Left lung (tissue), 10 donors: ENCODE results near the gene UBE2M. TPM values are rescaled to one million over a fixed set of nuclear protein-coding genes. Genes with fewer than 3 reads are reported as not detected.
"Not testable (repeated sequence)": the region's sequence is repeated elsewhere in the genome, so short reads cannot be mapped to it uniquely, and the experiment has no call there.

Experiments
- ATAC-seq: fragments of 200-7000 bp; cut with Tn5 transposase; one replicate; pipeline ENCODE4 v1.9.1; 2020; ENCODE audit warnings: moderate library complexity
- DNase-seq, 4 donors: peaks; one replicate each; pipeline ENCODE4 v3.0.0-alpha.2; 2013 to 2020
- H3K27ac ChIP-seq, 2 donors: fragments of 200-600 bp; sonication (generic) in 1 of 2; one replicate each; pipeline versions ENCODE4 v1.5.0 to v1.8.0; 2020 to 2021
- H3K27me3 ChIP-seq, 2 donors: fragments of 200-600 bp; sonication (generic) in 1 of 2; one replicate each; pipeline versions ENCODE4 v1.5.0 to v1.8.0; 2020 to 2021
- H3K36me3 ChIP-seq, 2 donors: fragments of 200-600 bp; sonication (generic) in 1 of 2; one replicate each; pipeline versions ENCODE4 v1.5.0 to v1.8.0; 2020 to 2021
- H3K4me1 ChIP-seq, 2 donors: fragments of 200-600 bp; one replicate each; pipeline ENCODE4 v1.8.0; 2021
- H3K4me3 ChIP-seq, 2 donors: fragments of 200-600 bp; sonication (generic) in 1 of 2; one replicate each; pipeline versions ENCODE4 v1.5.0 to v1.8.0; 2020 to 2021; ENCODE audit warnings: mild to moderate bottlenecking in 1 of 2
- H3K9me3 ChIP-seq, 2 donors: fragments of 200-600 bp; sonication (generic) in 1 of 2; one replicate each; pipeline versions ENCODE4 v1.5.0 to v1.8.0; 2020 to 2021
- intact Hi-C, 2 donors: fragments of 100-400 bp; cut with DNase I; formaldehyde crosslinking; loops; one replicate each; pipeline versions ENCODE4 v1.11.2 to v1.14.2; 2022
- polyA plus RNA-seq, 6 donors: library from polyadenylated mRNA; unstranded; fragments of 120-200 nt; gene quantifications; one replicate each; pipeline ENCODE4 v1.2.1, GENCODE V29; 2013; ENCODE audit not compliant: insufficient read length in 6 of 6
- total RNA-seq, 2 donors: library from RNA; stranded (reverse); fragmentation: NEBNext Ultra II Directional; extraction: Animal tissue kit (Norgen Biotek cat#: 25700); gene quantifications; one replicate each; pipeline ENCODE4 v1.2.1, GENCODE V29; 2021
- TF ChIP-seq, protein P1 (sequence below), 2 donors: fragments of 200-600 bp; sonication (generic) in 1 of 2; IDR thresholded peaks; one replicate each; pipeline versions ENCODE4 v1.5.0 to v1.8.0; 2021; ENCODE audit warnings: antibody characterized with exemption in 2 of 2
- donor health status: DM: no; HTN: yes; CAD: no.
- donor health status: DM: no; HTN: no; CAD: no.

The UBE2M gene
- total and polyA plus RNA-seq, 8 donors, result 54.9 to 85.9 (median 74.0) TPM

DNA sequence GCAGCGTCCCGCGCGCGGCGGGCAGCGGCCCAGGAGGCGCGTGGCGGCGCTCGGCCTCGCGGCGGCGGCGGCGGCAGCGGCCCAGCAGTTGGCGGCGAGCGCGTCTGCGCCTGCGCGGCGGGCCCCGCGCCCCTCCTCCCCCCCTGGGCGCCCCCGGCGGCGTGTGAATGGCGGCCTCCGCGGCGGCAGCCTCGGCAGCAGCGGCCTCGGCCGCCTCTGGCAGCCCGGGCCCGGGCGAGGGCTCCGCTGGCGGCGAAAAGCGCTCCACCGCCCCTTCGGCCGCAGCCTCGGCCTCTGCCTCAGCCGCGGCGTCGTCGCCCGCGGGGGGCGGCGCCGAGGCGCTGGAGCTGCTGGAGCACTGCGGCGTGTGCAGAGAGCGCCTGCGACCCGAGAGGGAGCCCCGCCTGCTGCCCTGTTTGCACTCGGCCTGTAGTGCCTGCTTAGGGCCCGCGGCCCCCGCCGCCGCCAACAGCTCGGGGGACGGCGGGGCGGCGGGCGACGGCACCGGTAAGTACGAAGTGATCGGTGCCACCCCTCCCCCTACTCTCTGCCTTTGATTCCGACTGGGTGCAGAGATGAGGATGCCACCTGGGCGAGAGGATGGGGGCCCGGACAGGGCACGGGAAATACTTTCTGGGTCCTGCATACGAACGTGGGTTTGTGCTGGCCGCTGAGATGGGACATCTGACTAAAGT, 13.7 kb downstream of the UBE2M start:
- Histone ChIP-seq H3K9me3 (no peaks in the 10 kb centered on the region), H3K27ac (peak overlapping the region; percentile 95 to 100), H3K36me3 (peaks cover 0 to 36% of the 10 kb centered on the region in 2 donors), H3K4me1 (peaks cover 12 to 32% of the 10 kb centered on the region in 2 donors), H3K4me3 (peak overlapping the region; percentile 85 to 96), H3K27me3 (no peaks in the 10 kb centered on the region)
- ATAC-seq (peak; percentile 16), DNase-seq (peak in 1 of 4 donors; percentile 83)
- intact Hi-C loops, result no loop called here
- TF ChIP-seq, protein P1, sequence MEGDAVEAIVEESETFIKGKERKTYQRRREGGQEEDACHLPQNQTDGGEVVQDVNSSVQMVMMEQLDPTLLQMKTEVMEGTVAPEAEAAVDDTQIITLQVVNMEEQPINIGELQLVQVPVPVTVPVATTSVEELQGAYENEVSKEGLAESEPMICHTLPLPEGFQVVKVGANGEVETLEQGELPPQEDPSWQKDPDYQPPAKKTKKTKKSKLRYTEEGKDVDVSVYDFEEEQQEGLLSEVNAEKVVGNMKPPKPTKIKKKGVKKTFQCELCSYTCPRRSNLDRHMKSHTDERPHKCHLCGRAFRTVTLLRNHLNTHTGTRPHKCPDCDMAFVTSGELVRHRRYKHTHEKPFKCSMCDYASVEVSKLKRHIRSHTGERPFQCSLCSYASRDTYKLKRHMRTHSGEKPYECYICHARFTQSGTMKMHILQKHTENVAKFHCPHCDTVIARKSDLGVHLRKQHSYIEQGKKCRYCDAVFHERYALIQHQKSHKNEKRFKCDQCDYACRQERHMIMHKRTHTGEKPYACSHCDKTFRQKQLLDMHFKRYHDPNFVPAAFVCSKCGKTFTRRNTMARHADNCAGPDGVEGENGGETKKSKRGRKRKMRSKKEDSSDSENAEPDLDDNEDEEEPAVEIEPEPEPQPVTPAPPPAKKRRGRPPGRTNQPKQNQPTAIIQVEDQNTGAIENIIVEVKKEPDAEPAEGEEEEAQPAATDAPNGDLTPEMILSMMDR (IDR thresholded peaks at IDR 0.05), result no peak

DNA sequence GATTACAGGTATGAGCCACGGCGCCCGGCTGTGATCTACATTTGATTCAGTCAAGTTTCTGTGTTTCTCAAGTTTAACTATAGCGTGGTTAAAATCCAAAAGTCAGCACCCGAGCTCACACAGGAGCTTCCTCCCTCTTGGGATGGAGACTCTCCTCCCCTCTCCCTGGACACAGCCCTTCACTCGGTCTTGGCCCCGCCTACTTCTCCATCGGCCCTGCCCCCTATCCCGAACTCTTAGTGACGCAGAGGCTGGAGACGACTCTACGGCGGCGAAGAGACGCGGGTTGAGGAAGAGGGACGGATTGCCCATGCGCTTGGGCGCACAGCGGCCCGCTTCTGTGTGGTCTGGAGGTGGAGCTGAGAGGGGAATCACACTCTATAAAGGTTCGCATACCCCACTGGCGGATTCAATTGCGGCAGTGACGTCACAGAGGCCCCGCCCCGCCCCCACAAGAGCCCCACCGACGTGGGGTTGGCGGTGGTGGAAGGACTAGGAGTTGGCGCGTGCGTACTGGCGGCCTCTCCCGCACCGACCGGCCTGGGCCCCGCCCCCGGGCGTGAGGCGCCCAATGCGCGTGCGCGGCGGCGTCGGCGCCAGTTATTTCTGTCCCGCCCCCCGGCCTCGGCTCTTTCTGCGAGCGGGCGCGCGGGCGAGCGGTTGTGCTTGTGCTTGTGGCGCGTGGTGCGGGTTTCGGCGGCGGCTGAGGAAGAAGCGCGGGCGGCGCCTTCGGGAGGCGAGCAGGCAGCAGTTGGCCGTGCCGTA, 14.4 kb downstream of the UBE2M start, which contains the start of gene TRIM28:
Gene TRIM28 (plus strand): TSS at position 239 of the 765 bp plus-strand sequence. CDS start 694 bp downstream, outside the sequence.
- Histone ChIP-seq H3K36me3 (peaks cover 0 to 28% of the 10 kb centered on the region in 2 donors), H3K4me1 (peaks cover 12 to 32% of the 10 kb centered on the region in 2 donors), H3K27ac (peak within 1 kb of the TSS; percentile 95 to 100), H3K27me3 (no peaks in the 10 kb centered on the region), H3K9me3 (no peaks in the 10 kb centered on the region), H3K4me3 (peak within 1 kb of the TSS; percentile 85 to 96)
- intact Hi-C loops, result no loop called here
- TF ChIP-seq, protein P1 (IDR thresholded peaks at IDR 0.05), result no peak
- ATAC-seq (peak; percentile 97), DNase-seq (peak; percentile 98 to 99 (median 99))

DNA sequence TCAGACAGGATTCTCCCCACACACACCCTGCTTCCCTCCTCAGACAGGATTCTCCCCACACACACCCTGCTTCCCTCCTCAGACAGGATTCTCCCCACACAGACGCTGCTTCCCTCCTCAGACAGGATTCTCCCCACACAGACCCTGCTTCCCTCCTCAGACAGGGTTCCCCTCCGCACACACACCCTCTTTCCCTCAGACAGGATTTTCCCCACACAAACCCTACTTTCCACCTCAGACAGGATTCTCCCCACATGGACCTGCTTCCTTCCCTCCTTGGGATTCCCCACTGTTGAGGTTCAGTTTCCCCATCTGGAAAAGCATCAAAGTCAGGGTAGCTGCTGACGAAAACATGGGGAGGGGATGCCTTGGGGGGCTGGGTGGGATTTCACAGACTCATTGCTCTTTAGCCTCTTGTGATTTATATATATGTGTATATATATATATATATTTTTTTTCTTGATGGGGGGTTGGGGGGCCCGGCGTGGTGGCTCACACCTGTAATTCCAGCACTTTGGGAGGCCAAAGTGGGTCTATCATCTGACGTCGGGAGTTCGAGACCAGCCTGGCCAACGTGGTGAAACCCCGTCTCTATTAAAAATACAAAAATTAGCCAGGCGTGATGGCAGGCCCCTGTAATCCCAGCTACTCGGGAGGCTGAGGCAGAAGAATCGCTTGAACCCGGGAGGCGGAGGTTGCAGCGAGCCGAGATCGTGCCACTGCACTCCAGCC, 15.6 kb downstream of the UBE2M start:
- Histone ChIP-seq H3K4me3 (peak overlapping the region in 1 of 2 donors; percentile 96), H3K4me1 (peaks cover 21 to 43% of the 10 kb centered on the region in 2 donors)
- ATAC-seq, result not testable (repeated sequence)

DNA sequence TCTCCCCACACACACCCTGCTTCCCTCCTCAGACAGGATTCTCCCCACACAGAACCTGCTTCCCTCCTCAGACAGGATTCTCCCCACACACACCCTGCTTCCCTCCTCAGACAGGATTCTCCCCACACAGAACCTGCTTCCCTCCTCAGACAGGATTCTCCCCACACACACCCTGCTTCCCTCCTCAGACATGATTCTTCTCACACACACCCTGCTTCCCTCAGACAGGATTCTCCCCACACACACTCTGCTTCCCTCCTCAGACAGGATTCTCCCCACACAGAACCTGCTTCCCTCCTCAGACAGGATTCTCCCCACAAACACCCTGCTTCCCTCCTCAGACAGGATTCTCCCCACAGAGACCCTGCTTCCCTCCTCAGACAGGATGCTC, 19.2 kb downstream of the UBE2M start:
- H3K9me3 ChIP-seq, H3K36me3 ChIP-seq, ATAC-seq, intact Hi-C loops, H3K27ac ChIP-seq, DNase-seq, H3K4me3 ChIP-seq: not testable (repeated sequence)
- Histone ChIP-seq H3K4me1 (peaks cover 9 to 20% of the 10 kb centered on the region in 2 donors), H3K27me3 (peaks cover 6 to 19% of the 10 kb centered on the region in 2 donors)

More for the DNA sequence above, 15.6 kb downstream of the UBE2M start:
- intact Hi-C loops, H3K9me3 ChIP-seq, DNase-seq: not testable (repeated sequence)
- H3K27ac ChIP-seq, result peak overlapping the region; percentile 95 to 100
- peaks cover 0 to 16% of the 10 kb centered on the region in 2 donors for H3K36me3 ChIP-seq
- peaks cover 6 to 11% of the 10 kb centered on the region in 2 donors for H3K27me3 ChIP-seq

DNA sequence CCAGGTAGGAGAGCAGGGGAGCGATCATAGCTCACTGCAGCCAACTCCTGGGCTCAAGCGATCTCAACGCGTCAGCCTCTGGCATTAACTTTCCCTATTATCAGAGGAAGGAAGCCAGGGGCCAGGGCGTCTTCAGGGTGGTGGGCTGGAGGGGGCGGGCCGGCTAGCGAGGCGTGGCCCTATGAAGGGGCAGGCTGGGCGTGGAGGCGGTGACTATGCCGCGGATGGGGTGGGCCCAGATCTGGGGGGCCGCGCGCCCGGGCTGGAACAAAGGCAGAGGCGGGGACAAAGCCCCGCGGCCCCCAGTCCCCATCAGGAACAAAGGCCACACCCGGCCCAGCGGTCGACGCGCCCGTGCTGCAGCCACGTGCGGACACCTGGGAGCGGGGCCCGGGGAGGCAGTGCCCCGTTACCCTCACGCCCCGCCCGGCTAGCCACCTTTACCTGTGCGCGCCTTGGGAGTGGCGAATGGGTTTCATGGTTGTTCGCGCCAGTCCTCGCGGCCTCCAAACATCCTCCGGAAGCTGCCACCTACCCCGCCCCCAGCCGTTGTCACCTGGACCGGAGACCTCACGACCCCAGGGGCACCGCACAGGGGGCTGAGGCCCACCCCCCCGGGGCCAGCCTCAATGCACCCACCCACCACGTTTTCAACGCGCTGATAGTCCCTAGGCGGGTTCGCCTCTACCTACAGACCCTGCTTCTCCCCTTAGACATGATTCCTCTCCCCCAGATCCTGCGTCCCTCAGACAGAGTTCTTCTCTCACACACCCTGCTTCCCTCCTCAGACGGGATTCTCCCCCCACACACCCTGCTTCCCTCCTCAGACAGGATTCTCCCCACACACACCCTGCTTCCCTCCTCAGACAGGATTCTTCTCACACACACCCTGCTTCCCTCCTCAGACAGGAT, 19.9 kb downstream of the UBE2M start:
- no peaks in the 10 kb centered on the region for H3K9me3 ChIP-seq
- H3K27ac ChIP-seq, result peak overlapping the region in 1 of 2 donors; percentile 33
- peaks cover 6 to 19% of the 10 kb centered on the region in 2 donors for H3K27me3 ChIP-seq
- ATAC-seq (peak; percentile 90), DNase-seq (peak in 2 of 4 donors; percentile 65 to 88)
- H3K4me3 ChIP-seq, result peak overlapping the region; percentile 24 to 35
- TF ChIP-seq, protein P1 (IDR thresholded peaks at IDR 0.05), result no peak
- no peaks in the 10 kb centered on the region for H3K36me3 ChIP-seq
- intact Hi-C loops, result no loop called here
- H3K4me1 ChIP-seq, result peaks cover 9 to 19% of the 10 kb centered on the region in 2 donors
